Cerebellar nuclear complex (tissue), 1 donor: ENCODE data around the gene RABGEF1.

Experiments
- DNase-seq, 2 experiments: peaks; one replicate each; lab custom pipeline; 2025; lab: John Stamatoyannopoulos, UW

RABGEF1 gene

GRCh38 chr7:66847879-66848790 is 107.6 kb downstream of the RABGEF1 start:
- DNase-seq, result no peak

GRCh38 chr7:66859339-66859738 is 118.8 kb downstream of the RABGEF1 start:
- no peak for DNase-seq

- no peak for DNase-seq
These were observed 119.5 kb downstream of the RABGEF1 start for GRCh38 chr7:66859794-66860645.

GRCh38 chr7:66860767-66861166 is 120.2 kb downstream of the RABGEF1 start:
- no peak for DNase-seq
